A549 treated with AZD9567 at 1 μM for 4 hours (cell line): ENCODE data around the gene HMGB1. TPM values are rescaled to one million over a fixed set of nuclear protein-coding genes. Genes with fewer than 3 reads are reported as not detected.

Experiments
- total RNA-seq: library from RNA; stranded (reverse); fragments of 200-300 nt; extraction: Qiagen RNA extraction; gene quantifications from 5 replicates; pipeline ENCODE4 v1.2.3, GENCODE V29; 2022; ENCODE audit not compliant: insufficient read depth

HMGB1 gene
- total RNA-seq, result 519 to 750 TPM (median 565 TPM) in 5 replicates

GRCh38 chr13:30465593-30466357, at the start of gene HMGB1:
HMGB1 (minus strand) TSS chr13:30465936; CDS start chr13:30463680, 2,256 bp downstream.

GRCh38 chr13:30422054-30422839, 43.5 kb downstream of the HMGB1 start, which contains the start of gene UBE2L5:
UBE2L5 (plus strand) TSS chr13:30422493; CDS start chr13:30427991, 5,498 bp downstream.

Other genes starting within 250 kb of the HMGB1 start
- gene KATNAL1, start 158.4 kb downstream of the HMGB1 start, total RNA-seq, result 4.6 to 7.0 TPM (median 6.2 TPM) in 5 replicates
- not detected in 5 replicates for gene UBE2L5, start 43.4 kb downstream of the HMGB1 start, total RNA-seq
- gene USPL1, start 152.0 kb upstream of the HMGB1 start, total RNA-seq, result 13.9 to 22.8 TPM (median 16.8 TPM) in 5 replicates